GM12878 (cell line): Measurements from ENCODE around the gene APOLD1. TPM values are rescaled to one million over a fixed set of nuclear protein-coding genes. Genes with fewer than 3 reads are reported as not detected.

Source experiments
- ATAC-seq: fragments of 200-7000 bp; cut with Tn5 transposase; 3 replicates; pipeline ENCODE4 v1.9.1; 2020; ENCODE audit warnings: mild to moderate bottlenecking, moderate library complexity
- BruUV-seq: library from RNA; stranded (reverse); fragments of 400-500 nt; replicated peaks from 2 replicates; lab custom pipeline; 2021; lab: Mats Ljungman, UMichigan
- CTCF ChIA-PET: fragments of 300-600 bp; sonication (Branson Sonifier 250); formaldehyde crosslinking; extraction: SDS; loops from one replicate; lab custom pipeline; 2021; ENCODE audit warnings: inconsistent platforms; lab: Yijun Ruan, JAX
- POLR2A ChIA-PET: fragments of 350-600 bp; formaldehyde crosslinking; extraction: SDS; loops from one replicate; lab custom pipeline; 2021; ENCODE audit warnings: inconsistent platforms; lab: Charles Lee
- RAD21 ChIA-PET: fragments of 300-600 bp; sonication (Branson Sonifier 250); formaldehyde crosslinking; loops from one replicate; lab custom pipeline; 2023; ENCODE audit warnings: antibody characterized with exemption; ENCODE audit not compliant: unreplicated experiment; lab: Charles Lee
- SMC1A ChIA-PET: fragments of 300-600 bp; sonication (Branson Sonifier 250); formaldehyde crosslinking; loops from one replicate; lab custom pipeline; 2023; ENCODE audit not compliant: unreplicated experiment, uncharacterized antibody; lab: Charles Lee
- DNase-seq: peaks from one replicate; pipeline ENCODE4 v3.0.0-alpha.2; 2011; ENCODE audit warnings: low read depth, low spot score
- FAIRE-seq: peaks from 3 replicates; lab custom pipeline; 2011; peaks lifted over from hg19 to GRCh38; lab: Jason Lieb, UNC
- H2AFZ ChIP-seq: 2 replicates; pipeline ENCODE4 v1.6.0; 2011; ENCODE audit warnings: low read depth, low read length, control low read depth; ENCODE audit not compliant: control insufficient read depth
- H3K27ac ChIP-seq: 2 replicates; pipeline ENCODE4 v1.5.1; 2011; ENCODE audit warnings: control low read depth; ENCODE audit not compliant: control insufficient read depth, insufficient read depth
- H3K27me3 ChIP-seq, 2 experiments: replicated peaks in 1 of 2; 2 replicates each; pipeline versions ENCODE4 v1.6.0 to v1.6.1; 2011; ENCODE audit warnings: low read length in 1 of 2; ENCODE audit not compliant: control insufficient read depth in 2 of 2, insufficient read depth in 2 of 2
- H3K36me3 ChIP-seq, 2 experiments: 2 replicates each; pipeline ENCODE4 v1.5.1; 2011; ENCODE audit warnings: low read length in 1 of 2; ENCODE audit not compliant: control insufficient read depth in 2 of 2, insufficient read depth in 2 of 2
- H3K4me1 ChIP-seq: 2 replicates; pipeline ENCODE4 v1.6.1; 2011; ENCODE audit warnings: mild to moderate bottlenecking, low read length, moderate library complexity, mixed read lengths; ENCODE audit not compliant: control insufficient read depth, insufficient read depth
- H3K4me2 ChIP-seq: 2 replicates; pipeline ENCODE4 v1.6.0; 2011; ENCODE audit warnings: control low read depth; ENCODE audit not compliant: control insufficient read depth, insufficient read depth
- H3K4me3 ChIP-seq: fragments of 200-600 bp; sonication (generic); 2 replicates; pipeline ENCODE4 v1.5.1; 2016
- H3K79me2 ChIP-seq: 2 replicates; pipeline ENCODE4 v1.6.0; 2011; ENCODE audit warnings: low read length; ENCODE audit not compliant: control insufficient read depth, insufficient read depth
- H3K9ac ChIP-seq: 2 replicates; pipeline ENCODE4 v1.8.0; 2011; ENCODE audit warnings: low read length, control low read depth, mixed read lengths; ENCODE audit not compliant: control insufficient read depth, insufficient read depth
- H3K9me3 ChIP-seq: replicated peaks from 3 replicates; pipeline ENCODE4 v1.5.1; 2011; ENCODE audit warnings: mild to moderate bottlenecking, low read length; ENCODE audit not compliant: control insufficient read depth, insufficient read depth
- H4K20me1 ChIP-seq: 2 replicates; pipeline ENCODE4 v1.6.0; 2011; ENCODE audit not compliant: control insufficient read depth, insufficient read depth
- DPF2 ChIP-seq: fragments of 450-650 bp; IDR thresholded peaks from 2 replicates; pipeline ENCODE4 v1.6.1; 2017; ENCODE audit warnings: mild to moderate bottlenecking
- MEF2A ChIP-seq: IDR thresholded peaks from 2 replicates; pipeline ENCODE4 v1.6.1; 2011; ENCODE audit warnings: low read depth, mild to moderate bottlenecking, low read length, moderate library complexity; ENCODE audit not compliant: insufficient read depth
- SMAD1 ChIP-seq: fragments of 450-650 bp; IDR thresholded peaks from 2 replicates; pipeline ENCODE4 v1.6.1; 2018; ENCODE audit warnings: mild to moderate bottlenecking, low read depth; ENCODE audit not compliant: partially characterized antibody
- SMAD5 ChIP-seq: IDR thresholded peaks from 2 replicates; pipeline ENCODE4 v1.6.1; 2016; ENCODE audit warnings: antibody characterized with exemption, low read depth
- TCF3 ChIP-seq: IDR thresholded peaks from 2 replicates; pipeline ENCODE4 v1.6.1; 2012; ENCODE audit warnings: low read depth, mild to moderate bottlenecking, low read length, borderline replicate concordance; ENCODE audit not compliant: insufficient read depth
- WGBS: methylation state at CpG from one replicate; pipeline ENCODE4 v1.1.6; 2016; ENCODE audit warnings: low lambda C conversion rate; ENCODE audit not compliant: insufficient replicate concordance, insufficient coverage; ENCODE audit errors: missing lambda C conversion rate; 5-methylcytosine and 5-hydroxymethylcytosine counted together
- in situ Hi-C: fragments of 300-500 bp; cut with MboI; formaldehyde crosslinking; loops from 9 replicates; pipeline ENCODE4 v1.14.3; 2018; ENCODE audit warnings: mixed read lengths
- intact Hi-C: fragments of 100-400 bp; cut with micrococcal nuclease; formaldehyde crosslinking; loops from one replicate; pipeline ENCODE4 v1.14.2; 2022; ENCODE audit not compliant: unreplicated experiment
- polyA plus RNA-seq, 11 experiments: library from polyadenylated mRNA; depleted of rRNA in 4 of 11; unstranded in 6 of 11; stranded (reverse) in 5 of 11; fragments of >200 nt; fragmentation: Nextera tagmentation in 4 of 11; fragmentation: Illumina TruSeq in 1 of 11; extraction: Ambion mirVana in 4 of 11; extraction: Trizol in 1 of 11; gene quantifications; 1 replicate in 1 of 11; 2 replicates in 10 of 11; pipeline versions ENCODE4 v1.2.1 to v1.2.3, GENCODE V29; 2011 to 2016; ENCODE audit warnings: inconsistent platforms in 2 of 11, missing spikeins in 2 of 11, low read depth in 1 of 11
- total RNA-seq, 4 experiments: library from RNA; depleted of rRNA in 3 of 4; stranded (reverse); fragments of >200 nt in 3 of 4; fragmentation: Illumina TruSeq in 1 of 4; extraction: Trizol in 1 of 4; gene quantifications; 2 replicates each; pipeline versions ENCODE4 v1.2.1 to v1.2.3, GENCODE V29; 2013 to 2021
- TF ChIP-seq, protein P1 (sequence below): fragments of 450-650 bp; IDR thresholded peaks from 2 replicates; pipeline ENCODE4 v1.6.1; 2016; ENCODE audit warnings: mild to moderate bottlenecking
- TF ChIP-seq, protein P2 (sequence below): fragments of 150-350 bp; IDR thresholded peaks from 2 replicates; pipeline ENCODE4 v1.6.1; 2016; ENCODE audit warnings: low read depth, low read length

The APOLD1 gene
- total and polyA plus RNA-seq, 10 of the 15 experiments (the other 5 are each of a cell fraction or from before 2014, with no cell fraction given) = 1.1 to 8.9 (median 4.2) TPM

DNA sequence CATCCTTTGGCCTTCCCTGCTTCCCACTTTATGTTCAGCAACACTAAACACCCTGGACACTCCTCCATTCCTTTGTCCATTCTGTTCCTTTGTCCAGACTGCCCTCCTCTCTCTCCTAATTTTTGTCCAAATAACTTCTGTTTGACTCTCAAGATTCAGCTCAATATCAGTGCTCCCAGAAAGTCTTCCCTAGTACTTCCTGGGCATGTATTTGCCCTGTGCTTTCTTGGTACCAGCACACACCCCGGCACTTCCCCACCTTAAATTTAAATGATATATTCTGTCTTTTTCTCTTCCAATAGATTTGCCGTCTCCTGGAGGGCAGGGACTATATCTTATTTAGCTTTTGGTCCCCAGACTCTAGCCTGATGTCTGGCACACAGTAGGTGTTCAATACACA lies 6.5 kb upstream of the APOLD1 start:
- Histone ChIP-seq H3K36me3 (no peaks in the 10 kb centered on the region), H2AFZ (no peak overlapping the region), H3K4me1 (no peaks in the 10 kb centered on the region), H4K20me1 (no peaks in the 10 kb centered on the region), H3K9me3 (no peaks in the 10 kb centered on the region), H3K9ac (no peak overlapping the region), H3K27me3 (no peaks in the 10 kb centered on the region)
- ChIA-PET CTCF (interaction anchor here (1.2 to 2.1 kb wide), 2 partner anchors 10 to 42 kb away, joined by 6 to 7 read pairs; no protein-coding TSS in a partner anchor), RAD21 (interaction anchor here (0.9 kb wide), 1 partner anchor 10 kb away, joined by 3 read pairs; no protein-coding TSS in a partner anchor)
- in situ Hi-C loops = no loop called here
- FAIRE-seq (no peak), ATAC-seq (no peak), DNase-seq (no peak)
- no TSS peak for BruUV-seq
- 93% methylated on average over 2 of the region's 2 CpGs for WGBS
- TF ChIP-seq SMAD1 (no peak), MEF2A (no peak), TCF3 (no peak), DPF2 (no peak), SMAD5 (no peak)
- TF ChIP-seq, protein P1, sequence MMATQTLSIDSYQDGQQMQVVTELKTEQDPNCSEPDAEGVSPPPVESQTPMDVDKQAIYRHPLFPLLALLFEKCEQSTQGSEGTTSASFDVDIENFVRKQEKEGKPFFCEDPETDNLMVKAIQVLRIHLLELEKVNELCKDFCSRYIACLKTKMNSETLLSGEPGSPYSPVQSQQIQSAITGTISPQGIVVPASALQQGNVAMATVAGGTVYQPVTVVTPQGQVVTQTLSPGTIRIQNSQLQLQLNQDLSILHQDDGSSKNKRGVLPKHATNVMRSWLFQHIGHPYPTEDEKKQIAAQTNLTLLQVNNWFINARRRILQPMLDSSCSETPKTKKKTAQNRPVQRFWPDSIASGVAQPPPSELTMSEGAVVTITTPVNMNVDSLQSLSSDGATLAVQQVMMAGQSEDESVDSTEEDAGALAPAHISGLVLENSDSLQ = no peak
- TF ChIP-seq, protein P2, sequence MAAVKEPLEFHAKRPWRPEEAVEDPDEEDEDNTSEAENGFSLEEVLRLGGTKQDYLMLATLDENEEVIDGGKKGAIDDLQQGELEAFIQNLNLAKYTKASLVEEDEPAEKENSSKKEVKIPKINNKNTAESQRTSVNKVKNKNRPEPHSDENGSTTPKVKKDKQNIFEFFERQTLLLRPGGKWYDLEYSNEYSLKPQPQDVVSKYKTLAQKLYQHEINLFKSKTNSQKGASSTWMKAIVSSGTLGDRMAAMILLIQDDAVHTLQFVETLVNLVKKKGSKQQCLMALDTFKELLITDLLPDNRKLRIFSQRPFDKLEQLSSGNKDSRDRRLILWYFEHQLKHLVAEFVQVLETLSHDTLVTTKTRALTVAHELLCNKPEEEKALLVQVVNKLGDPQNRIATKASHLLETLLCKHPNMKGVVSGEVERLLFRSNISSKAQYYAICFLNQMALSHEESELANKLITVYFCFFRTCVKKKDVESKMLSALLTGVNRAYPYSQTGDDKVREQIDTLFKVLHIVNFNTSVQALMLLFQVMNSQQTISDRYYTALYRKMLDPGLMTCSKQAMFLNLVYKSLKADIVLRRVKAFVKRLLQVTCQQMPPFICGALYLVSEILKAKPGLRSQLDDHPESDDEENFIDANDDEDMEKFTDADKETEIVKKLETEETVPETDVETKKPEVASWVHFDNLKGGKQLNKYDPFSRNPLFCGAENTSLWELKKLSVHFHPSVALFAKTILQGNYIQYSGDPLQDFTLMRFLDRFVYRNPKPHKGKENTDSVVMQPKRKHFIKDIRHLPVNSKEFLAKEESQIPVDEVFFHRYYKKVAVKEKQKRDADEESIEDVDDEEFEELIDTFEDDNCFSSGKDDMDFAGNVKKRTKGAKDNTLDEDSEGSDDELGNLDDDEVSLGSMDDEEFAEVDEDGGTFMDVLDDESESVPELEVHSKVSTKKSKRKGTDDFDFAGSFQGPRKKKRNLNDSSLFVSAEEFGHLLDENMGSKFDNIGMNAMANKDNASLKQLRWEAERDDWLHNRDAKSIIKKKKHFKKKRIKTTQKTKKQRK = no peak
- TF ChIP-seq, all 136 proteins: peak for 0
- ChIA-PET POLR2A (interaction anchor here (0.7 to 1.0 kb wide), 2 partner anchors 63 to 286 kb away, joined by 4 to 5 read pairs; no protein-coding TSS in a partner anchor), SMC1A (interaction anchor here (0.7 kb wide), 1 partner anchor 698 kb away, joined by 3 read pairs; no protein-coding TSS in a partner anchor)
- Histone ChIP-seq H3K79me2 (no peaks in the 10 kb centered on the region), H3K4me3 (no peak overlapping the region), H3K4me2 (no peak overlapping the region), H3K27ac (no peak overlapping the region)
- intact Hi-C loops = no loop called here
